OCI-LY7 (cell line): ENCODE measurements around the gene PHRF1.

ENCODE experiments used
- CTCF ChIP-seq: fragments of 200-600 bp; sonication (generic); conservative IDR thresholded peaks from 2 replicates; pipeline ENCODE4 v1.5.1; 2014; ENCODE audit warnings: mild to moderate bottlenecking, antibody characterized with exemption, low read length, moderate library complexity, mixed read lengths
- EZH2phosphoT487 ChIP-seq: fragments of 200-600 bp; sonication (generic); IDR thresholded peaks from 2 replicates; pipeline ENCODE4 v1.6.1; 2018; ENCODE audit warnings: low read depth, borderline replicate concordance, mild to moderate bottlenecking, mixed run types, antibody characterized with exemption, low read length, moderate library complexity, mixed read lengths

GRCh38 chr11:553988-554340 is 22.3 kb upstream of the PHRF1 start:
- TF ChIP-seq CTCF (no peak), EZH2phosphoT487 (no peak)
